Measurements from ENCODE around the gene SPNS2. TPM values are rescaled to one million over a fixed set of nuclear protein-coding genes. Genes with fewer than 3 reads are reported as not detected.

Gene SPNS2
- total RNA-seq, 1 experiment from 2014 or later = 1.6 TPM

- no peaks in the 10 kb centered on the region for H4K20me1 ChIP-seq (ENCODE audit: insufficient read depth)
- peaks cover 5% of the 10 kb centered on the region; the same call in 1 of the 2 replicates for H3K27me3 ChIP-seq (ENCODE audit: insufficient read depth, low read length)
- H3K4me1 ChIP-seq (ENCODE audit: control insufficient read depth in 1 of 2, insufficient read depth in 2 of 2, low read length in 2 of 2) = peaks cover 5 to 15% of the 10 kb centered on the region in 2 experiments; a peak in 3 of 4 replicates
- H3K9me3 ChIP-seq (ENCODE audit: control insufficient read depth in 1 of 2, insufficient read depth in 1 of 2, low read depth in 1 of 2, low read length in 2 of 2) = no peaks in the 10 kb centered on the region
- no peak for ATAC-seq
- H3K36me3 ChIP-seq (ENCODE audit: control insufficient read depth in 1 of 2, insufficient read depth in 2 of 2, low read length in 2 of 2) = no peaks in the 10 kb centered on the region
- H3K9ac ChIP-seq (ENCODE audit: low read length) = no peak overlapping the region
- ChIA-PET CTCF (interaction anchor here (0.7 kb wide), 1 partner anchor 14 kb away, joined by 5 read pairs; no protein-coding TSS in a partner anchor), RAD21 (ENCODE audit: low non-redundant PET in 1 of 2, low total read pairs in 2 of 2, uncharacterized antibody in 2 of 2, unreplicated experiment in 2 of 2) (no interaction called here), POLR2A (interaction anchor here (0.6 kb wide), 1 partner anchor 69 kb away, joined by 3 read pairs; no protein-coding TSS in a partner anchor)
- H3K79me2 ChIP-seq (ENCODE audit: insufficient read depth, low read length) = no peaks in the 10 kb centered on the region
- H3K4me3 ChIP-seq (replicated peaks in 1 of 2; ENCODE audit: low read depth in 1 of 2, low read length in 2 of 2) = no peak overlapping the region
- TF ChIP-seq EZH2phosphoT487 (IDR thresholded peaks at IDR 0.05; ENCODE audit: borderline replicate concordance) (no peak), ZNF274 (IDR thresholded peaks at IDR 0.05; ENCODE audit: low read depth, low read length) (no peak), ELF1 (IDR thresholded peaks at IDR 0.05; ENCODE audit: borderline replicate concordance, low read depth) (no peak), JUND (IDR thresholded peaks at IDR 0.05) (no peak), CTCF (IDR thresholded peaks at IDR 0.05 in 2 of 3, conservative IDR thresholded peaks at IDR 0.05 in 1 of 3; ENCODE audit: borderline replicate concordance in 1 of 3, insufficient read depth in 1 of 3, low read depth in 2 of 3, low read length in 2 of 3) (no peak), FOSL1 (IDR thresholded peaks at IDR 0.05; ENCODE audit: low read depth) (no peak), CBX3 (IDR thresholded peaks at IDR 0.05; ENCODE audit: low read depth) (no peak), SP1 (IDR thresholded peaks at IDR 0.05; ENCODE audit: low read depth) (no peak), CEBPB (IDR thresholded peaks at IDR 0.05; ENCODE audit: low read depth) (no peak), POLR2A (IDR thresholded peaks at IDR 0.05; ENCODE audit: borderline replicate concordance, extremely low read depth, insufficient read depth, insufficient read length) (no peak), REST (IDR thresholded peaks at IDR 0.05; ENCODE audit: low read depth) (no peak), YY1 (IDR thresholded peaks at IDR 0.05; ENCODE audit: extremely low read depth, insufficient replicate concordance, low read depth, low read length) (no peak), MAX (IDR thresholded peaks at IDR 0.05) (no peak), ATF3 (IDR thresholded peaks at IDR 0.05) (no peak)
- H3K9me2 ChIP-seq (ENCODE audit: insufficient read depth) = no peaks in the 10 kb centered on the region
- DNase-seq (ENCODE audit: low read depth, low spot score) = no peak
- no peak overlapping the region for H3K4me2 ChIP-seq (ENCODE audit: low read length)
- no peak overlapping the region for H3K27ac ChIP-seq (ENCODE audit: low read depth, low read length)
- H2AFZ ChIP-seq (ENCODE audit: low read depth, low read length, poor library complexity, severe bottlenecking) = no peak overlapping the region
- BruUV-seq (replicated peaks) = no TSS peak
- intact Hi-C loops (cut with micrococcal nuclease) = no loop called here
These were observed 81.0 kb downstream of the SPNS2 start for GRCh38 chr17:4579678-4580077.

All from HCT116 (cell line).